Measurements from ENCODE around the gene CDK6.

Gene CDK6

GRCh38 chr7:92824901-92825480 lies 11.4 kb downstream of the CDK6 start:
- DNase-seq, result no peak

GRCh38 chr7:92824450-92824849 lies 11.9 kb downstream of the CDK6 start:
- DNase-seq, result no peak

GRCh38 chr7:92823042-92823441 lies 13.3 kb downstream of the CDK6 start:
- DNase-seq, result no peak

DNA sequence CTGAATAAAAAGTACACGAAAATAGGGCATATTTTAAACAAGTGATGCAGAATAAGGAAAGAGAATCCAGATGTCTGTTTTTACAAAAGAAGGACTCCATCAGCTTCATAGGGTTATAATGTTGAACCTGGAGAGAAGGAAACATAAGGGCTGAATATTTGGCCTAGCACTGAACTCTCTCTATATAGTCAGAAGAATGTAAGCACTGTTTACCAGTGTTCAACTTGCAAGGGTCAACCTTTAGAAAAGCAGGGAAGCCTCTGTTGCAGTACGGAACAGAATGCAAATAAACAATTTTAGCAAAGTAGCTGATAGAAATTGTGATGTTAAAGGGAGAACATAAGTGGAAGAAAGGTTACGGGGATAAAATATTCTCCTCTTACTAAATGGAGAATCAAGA lies 16.2 kb downstream of the CDK6 start:
- no peak for DNase-seq

DNA sequence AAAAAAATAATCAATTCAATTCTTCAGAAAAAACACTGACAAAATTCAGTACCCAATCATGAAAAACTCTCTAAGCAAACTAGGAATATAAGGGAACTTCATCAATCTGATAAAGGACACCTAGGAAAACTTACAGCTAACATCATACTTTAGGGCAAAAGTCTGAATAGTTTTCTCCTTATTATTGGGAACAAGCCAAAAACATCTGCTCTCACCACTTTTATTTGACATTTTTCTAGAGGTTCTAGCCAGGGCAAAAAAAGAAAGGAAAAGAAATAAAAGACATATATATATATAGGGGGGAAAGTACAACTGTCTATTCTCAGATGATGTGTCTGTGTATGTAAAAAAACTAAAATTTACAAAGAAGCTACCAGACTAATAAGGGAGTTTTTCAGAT lies 19.0 kb downstream of the CDK6 start:
- no peak for DNase-seq

- no peak for DNase-seq
Observed at GRCh38 chr7:92815412-92815811, 21.0 kb downstream of the CDK6 start.

DNA sequence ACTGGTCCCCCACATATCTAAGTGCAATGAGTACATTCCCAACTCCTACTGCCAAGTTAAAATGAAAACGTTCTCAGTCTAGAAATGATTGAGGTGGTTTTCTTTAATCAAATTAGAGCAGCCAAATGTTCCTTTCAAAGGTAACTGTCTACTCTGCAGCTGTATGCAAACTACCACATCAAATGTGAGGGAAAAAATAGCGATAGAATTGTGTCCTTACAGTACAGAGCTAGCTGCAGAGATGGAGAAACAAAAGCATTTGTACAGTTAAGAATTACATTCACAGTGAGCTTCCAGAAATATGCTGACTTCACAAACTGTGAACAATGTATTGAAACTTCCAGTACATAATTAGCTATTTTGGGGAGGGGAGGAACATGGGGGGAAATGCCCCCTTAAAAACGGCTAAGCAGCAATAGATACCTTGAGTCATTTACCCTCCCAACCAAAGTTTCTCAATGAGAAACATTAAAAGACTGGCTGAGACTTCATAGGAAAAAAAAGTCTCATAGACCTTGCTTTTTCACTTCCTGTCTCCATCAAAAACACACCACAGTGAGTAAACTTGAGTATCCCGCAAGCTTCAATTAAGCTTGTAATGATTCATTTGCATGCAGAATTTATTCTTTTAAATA lies 22.9 kb downstream of the CDK6 start:
- DNase-seq, result no peak

- no peak for DNase-seq
Observed at GRCh38 chr7:92811158-92811557, 25.2 kb downstream of the CDK6 start.

DNA sequence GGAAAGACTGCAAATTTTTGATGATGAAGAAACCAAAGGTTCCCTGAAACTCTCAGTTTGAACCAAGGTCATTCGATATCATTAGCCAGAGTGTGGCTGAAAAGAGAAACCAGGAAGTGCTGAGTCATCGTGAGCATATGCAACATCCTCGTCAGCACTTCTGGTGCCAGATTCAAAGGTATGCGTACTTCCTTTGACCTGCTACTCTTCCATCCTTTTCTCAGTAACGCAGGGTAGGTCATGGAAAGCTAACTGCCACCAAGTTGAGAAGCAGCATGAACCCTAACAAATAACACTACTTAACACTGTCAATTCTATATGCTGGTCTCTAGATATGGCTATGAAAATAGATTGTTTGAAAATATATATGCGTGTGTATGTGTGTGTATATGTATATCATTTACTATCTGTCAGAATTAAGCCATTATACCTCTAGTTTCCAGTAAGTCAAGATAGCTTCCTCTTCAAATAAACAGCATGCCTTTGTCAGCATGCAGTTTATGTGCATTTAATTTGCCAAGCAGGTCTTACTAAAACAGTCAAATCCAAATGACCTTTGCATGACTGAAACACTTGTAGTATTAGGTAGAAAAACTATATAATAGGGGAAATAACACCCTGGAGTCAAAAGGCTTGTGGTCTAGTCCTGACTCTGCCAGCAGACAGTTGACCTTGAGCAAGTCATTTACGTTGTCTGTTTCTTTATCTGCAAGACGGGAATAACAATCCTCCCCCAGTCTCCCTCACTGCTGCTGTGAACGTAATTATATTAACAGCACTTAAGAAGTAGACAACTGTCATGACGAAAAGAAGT lies 26.4 kb downstream of the CDK6 start:
- peak; percentile 27 for DNase-seq

GRCh38 chr7:92809397-92809759 lies 27.0 kb downstream of the CDK6 start:
- DNase-seq, result no peak

GRCh38 chr7:92808635-92809034 lies 27.7 kb downstream of the CDK6 start:
- DNase-seq, result no peak

DNA sequence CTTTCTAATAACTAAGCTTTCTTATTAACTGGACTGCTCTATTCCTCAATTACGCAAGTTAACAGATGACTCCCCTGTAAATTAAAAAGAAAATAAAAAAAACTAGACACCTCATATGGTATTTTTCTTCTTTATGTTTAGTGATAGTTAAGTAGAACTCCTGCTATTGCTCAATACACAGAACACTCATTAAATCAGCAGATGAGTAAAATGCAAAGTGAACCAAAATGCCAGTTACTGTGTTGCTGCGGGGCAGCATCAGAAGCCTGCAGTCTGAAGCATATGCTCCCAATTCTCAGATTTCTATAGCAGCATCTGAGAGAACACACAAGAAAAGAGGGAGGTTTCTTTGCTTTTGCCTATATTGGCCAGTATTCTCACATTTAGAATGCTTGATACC lies 28.4 kb downstream of the CDK6 start:
- no peak for DNase-seq

DNA sequence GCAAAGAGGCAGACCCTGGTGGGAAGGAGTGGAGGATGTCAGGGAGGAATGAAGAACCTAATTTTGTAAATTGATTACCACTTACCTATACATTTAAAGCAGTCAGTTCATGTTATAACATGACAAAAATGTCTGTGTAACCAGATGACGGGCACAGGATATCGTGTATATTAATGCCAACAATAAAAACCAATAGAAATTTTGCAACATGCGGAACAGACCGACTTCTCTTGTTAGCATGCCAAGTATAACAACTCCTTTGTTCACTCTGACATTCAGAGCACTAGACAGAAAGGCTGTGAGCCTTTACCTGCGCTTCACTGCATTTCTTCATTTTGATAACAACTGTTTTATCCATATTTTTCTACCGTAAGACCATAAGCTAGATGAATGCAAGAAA lies 29.9 kb downstream of the CDK6 start:
- no peak for DNase-seq

DNA sequence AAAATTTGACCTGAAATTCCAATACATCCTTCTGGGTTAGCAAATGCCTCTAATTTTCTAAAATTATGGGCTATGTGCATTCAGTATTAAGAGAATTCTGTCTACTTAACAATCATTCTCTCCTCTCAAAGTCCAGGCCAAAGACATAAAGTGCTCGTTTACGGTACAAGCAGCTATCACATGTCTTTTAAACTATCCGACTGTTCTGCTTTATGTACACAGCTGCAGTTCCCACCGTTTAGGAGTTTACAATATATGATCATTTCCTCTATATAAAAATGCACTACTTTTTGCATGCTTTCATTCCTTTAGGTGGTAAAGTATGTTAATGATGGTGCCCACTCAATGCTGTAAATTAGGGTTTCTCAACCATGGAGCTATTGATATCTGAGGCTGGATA lies 34.0 kb downstream of the CDK6 start:
- no peak for DNase-seq

GRCh38 chr7:92799446-92800211 lies 36.7 kb downstream of the CDK6 start:
- no peak for DNase-seq

DNA sequence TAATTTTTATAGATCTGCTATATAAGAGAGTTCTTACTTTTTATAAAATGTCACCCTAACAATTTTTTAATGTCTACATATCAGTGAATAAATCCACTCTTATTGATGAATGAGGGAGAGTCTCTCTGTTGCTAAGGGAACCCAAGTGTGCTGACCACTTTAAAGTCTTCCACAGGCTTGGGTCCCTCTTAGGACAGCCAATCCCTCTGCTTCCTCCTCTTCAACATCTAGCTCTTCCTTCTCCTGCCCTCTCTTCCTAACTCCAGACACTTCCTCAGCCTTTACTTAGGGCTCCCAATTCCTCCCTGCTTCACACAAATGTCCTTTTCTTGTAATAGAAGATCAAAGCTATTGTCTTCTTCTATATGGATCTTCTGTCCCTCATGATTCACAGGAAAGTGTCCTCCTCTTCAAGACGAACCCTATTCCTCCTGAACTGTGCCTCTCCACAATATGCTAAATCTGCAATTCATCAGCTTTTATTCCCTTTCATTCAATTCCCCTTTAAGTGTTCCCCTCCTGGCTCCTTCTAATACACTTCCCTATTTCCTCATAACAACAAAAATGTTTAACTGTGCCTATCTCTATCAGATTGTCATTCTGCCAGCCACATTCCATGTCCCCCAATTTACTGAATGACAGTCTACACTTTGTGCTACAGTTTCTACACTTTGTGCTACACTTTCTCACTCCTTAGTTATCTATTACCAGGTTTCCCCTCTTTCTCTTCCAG lies 37.7 kb downstream of the CDK6 start:
- DNase-seq, result no peak

GRCh38 chr7:92797693-92798092 lies 38.7 kb downstream of the CDK6 start:
- DNase-seq, result no peak

- DNase-seq, result no peak
Observed at GRCh38 chr7:92797284-92797683, 39.1 kb downstream of the CDK6 start.

DNA sequence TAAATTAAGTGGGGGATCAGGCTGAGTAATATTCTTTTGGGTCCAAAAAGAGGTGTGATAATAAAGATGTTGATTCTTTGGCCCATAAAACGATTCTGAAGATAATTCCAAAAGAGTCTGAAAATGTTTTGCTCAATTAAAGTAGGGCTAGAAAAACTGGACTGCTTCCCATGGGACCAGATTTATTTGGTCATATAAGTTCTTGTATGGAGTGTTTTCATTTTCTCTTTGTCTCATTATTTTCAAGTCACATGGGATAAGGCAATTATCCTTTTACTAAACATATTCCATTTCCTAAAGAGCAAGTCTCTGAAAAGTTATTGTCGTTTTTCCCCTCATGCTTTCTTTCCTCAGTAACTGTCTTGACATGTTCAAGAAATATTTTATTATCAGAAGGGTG lies 41.5 kb downstream of the CDK6 start:
- no peak for DNase-seq

- DNase-seq, result no peak
Observed at GRCh38 chr7:92794391-92794790, 42.0 kb downstream of the CDK6 start.

GRCh38 chr7:92793656-92794205 lies 42.6 kb downstream of the CDK6 start:
- no peak for DNase-seq

DNA sequence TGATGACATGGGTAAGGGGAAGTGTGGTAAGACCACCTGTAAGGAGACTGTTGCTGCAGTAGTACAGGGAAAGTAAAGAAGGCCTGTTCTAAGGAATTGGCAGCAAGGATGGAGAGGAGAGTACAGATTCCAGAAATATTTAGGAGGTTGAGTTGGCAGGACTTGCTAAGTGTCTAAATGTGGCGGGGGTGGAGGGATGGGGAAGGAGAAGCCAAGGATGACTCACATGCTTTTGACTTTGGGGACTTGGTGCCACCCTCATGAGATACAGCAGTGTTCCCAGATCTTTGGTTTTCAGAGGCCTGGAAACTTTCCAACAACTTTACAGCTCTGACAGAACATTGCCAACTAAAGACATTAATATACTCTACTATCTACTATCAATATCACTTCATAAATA lies 45.4 kb downstream of the CDK6 start:
- DNase-seq, result no peak

Data from 8988T (cell line).